ENCODE measurements around the gene KHSRP. TPM values are rescaled to one million over a fixed set of nuclear protein-coding genes. Genes with fewer than 3 reads are reported as not detected.

KHSRP gene, protein sequence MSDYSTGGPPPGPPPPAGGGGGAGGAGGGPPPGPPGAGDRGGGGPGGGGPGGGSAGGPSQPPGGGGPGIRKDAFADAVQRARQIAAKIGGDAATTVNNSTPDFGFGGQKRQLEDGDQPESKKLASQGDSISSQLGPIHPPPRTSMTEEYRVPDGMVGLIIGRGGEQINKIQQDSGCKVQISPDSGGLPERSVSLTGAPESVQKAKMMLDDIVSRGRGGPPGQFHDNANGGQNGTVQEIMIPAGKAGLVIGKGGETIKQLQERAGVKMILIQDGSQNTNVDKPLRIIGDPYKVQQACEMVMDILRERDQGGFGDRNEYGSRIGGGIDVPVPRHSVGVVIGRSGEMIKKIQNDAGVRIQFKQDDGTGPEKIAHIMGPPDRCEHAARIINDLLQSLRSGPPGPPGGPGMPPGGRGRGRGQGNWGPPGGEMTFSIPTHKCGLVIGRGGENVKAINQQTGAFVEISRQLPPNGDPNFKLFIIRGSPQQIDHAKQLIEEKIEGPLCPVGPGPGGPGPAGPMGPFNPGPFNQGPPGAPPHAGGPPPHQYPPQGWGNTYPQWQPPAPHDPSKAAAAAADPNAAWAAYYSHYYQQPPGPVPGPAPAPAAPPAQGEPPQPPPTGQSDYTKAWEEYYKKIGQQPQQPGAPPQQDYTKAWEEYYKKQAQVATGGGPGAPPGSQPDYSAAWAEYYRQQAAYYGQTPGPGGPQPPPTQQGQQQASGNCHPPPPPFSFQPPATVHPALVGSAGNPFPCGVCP
- 179 to 206 TPM (median 188 TPM) in 5 replicates for total RNA-seq (2022; extraction: Qiagen RNA extraction; ENCODE audit: low read depth)

DNA sequence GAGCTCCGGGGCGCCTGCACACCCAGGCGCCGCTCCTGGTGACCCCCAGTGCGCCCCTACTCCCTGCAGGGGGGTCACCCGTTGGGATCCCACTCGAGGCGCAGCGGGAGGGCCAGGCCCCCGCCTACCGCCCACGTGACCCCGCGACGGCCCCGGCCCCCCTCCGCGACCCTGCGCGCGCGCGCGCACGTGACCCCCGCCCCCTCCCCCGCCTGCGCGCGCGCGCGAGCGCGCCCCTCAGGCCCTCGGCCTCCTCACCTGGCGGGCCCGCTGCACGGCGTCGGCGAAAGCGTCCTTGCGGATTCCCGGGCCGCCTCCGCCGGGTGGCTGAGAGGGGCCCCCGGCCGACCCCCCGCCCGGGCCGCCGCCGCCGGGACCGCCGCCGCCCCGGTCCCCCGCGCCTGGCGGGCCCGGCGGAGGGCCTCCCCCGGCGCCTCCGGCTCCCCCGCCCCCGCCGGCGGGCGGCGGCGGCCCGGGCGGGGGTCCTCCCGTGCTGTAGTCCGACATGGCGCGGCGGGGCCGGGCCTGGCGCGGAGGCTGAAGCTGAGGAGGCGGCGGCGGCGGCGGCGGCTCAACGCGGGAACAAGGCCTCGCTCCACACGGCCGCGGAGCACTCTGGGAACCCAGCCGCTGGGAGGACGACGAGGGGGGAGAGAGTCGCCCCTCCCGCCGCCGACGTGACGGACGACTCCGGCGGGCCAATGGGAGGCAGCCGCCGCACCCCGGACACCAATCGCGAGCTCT is at the start of gene KHSRP:
KHSRP (minus strand) TSS at position 617 of the 744 bp plus-strand sequence; CDS start at position 507, 110 bp downstream.

DNA sequence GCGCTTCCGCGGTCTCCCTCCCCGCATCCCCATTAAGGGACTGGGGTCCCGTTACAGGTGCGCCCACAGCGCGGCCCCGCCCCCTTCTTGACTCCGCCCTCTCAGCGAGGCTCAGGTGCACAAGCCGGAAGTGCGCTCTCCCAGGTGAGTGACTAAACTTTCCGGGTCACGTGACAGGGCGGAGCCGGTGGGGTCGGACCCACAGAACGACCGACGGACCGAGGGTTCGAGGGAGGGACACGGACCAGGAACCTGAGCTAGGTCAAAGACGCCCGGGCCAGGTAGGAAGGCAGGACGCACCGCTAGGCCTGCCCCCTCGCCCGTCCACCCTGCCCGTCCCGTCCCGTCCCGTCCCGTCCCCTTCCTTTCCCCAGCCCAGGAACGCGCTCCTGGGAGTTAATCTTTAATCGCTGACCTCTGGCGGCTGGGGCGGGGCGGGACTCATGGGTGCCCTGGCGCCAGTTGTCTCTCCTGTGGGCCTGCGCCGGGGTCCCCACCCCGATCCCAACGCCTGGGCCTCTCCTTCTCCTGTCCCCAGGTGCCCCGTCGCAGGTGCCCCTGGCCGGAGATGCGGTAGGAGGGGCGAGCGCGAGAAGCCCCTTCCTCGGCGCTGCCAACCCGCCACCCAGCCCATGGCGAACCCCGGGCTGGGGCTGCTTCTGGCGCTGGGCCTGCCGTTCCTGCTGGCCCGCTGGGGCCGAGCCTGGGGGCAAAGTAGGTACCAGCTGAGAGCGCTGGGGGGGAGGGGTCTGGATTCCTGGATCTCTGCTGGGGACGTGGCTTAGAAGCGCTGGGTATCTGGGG is 39.7 kb upstream of the KHSRP start, which contains the start of gene CRB3:
CRB3 (plus strand) TSS at position 202 of the 804 bp plus-strand sequence; CDS start at position 633, 431 bp downstream.

DNA sequence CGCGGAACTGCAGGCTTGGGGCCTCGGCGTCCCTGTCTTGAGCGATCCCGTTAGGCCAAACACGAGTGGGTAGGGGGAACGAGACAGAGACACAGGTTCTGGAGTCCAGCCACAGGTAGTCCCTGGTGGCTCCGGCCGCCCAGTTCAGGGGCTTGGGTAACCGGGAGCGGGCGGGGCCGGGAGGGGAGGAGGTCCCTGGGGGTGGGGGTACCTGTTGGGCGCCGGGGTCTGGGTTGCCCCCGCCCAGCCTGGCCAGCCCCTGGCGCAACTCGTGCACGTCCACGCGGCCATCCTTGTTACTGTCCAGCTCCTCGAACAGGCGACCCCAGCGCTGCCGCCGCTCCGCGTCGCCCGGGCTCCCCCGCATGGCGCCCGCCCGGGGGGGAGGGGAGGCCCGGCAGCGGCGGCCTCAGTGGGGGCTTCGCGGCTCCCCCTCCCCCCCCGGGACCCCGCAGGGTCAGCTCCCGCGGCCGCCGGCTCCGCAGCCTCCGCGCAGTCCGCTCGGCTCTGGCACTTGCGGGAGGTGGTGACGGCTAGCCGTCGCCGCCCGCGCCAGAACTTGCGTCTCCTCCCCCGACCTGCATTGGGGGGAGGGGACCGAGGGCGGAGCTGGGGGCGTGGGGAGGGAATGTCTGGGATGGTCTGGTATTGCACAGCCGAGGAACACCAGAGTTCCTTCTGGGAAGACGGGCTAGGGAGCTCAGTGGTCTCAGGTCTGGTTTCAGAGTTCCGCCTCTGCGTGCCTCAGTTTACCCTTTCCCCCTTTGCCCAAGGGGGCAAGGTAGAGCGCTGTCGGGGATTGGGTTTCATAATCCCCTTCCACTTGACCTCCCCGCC is 34.9 kb upstream of the KHSRP start, which contains the start of gene SLC25A23:
SLC25A23 (minus strand) TSS at position 531 of the 837 bp plus-strand sequence; CDS start at position 367, 164 bp downstream.

GRCh38 chr19:6433663-6434062 is 9.1 kb upstream of the KHSRP start, which contains the start of gene SLC25A41:
Gene SLC25A41 (minus strand): TSS chr19:6433763. CDS start chr19:6433693, 70 bp downstream.

GRCh38 chr19:6393074-6393982 is 31.3 kb downstream of the KHSRP start, which contains the start of gene GTF2F1:
Gene GTF2F1 (minus strand): TSS chr19:6393164. CDS start chr19:6392995, 169 bp downstream.

GRCh38 chr19:6375411-6376010 is 49.1 kb downstream of the KHSRP start, which contains the start of gene PSPN:
Gene PSPN (minus strand): TSS chr19:6375933. CDS start chr19:6375849, 84 bp downstream.

DNA sequence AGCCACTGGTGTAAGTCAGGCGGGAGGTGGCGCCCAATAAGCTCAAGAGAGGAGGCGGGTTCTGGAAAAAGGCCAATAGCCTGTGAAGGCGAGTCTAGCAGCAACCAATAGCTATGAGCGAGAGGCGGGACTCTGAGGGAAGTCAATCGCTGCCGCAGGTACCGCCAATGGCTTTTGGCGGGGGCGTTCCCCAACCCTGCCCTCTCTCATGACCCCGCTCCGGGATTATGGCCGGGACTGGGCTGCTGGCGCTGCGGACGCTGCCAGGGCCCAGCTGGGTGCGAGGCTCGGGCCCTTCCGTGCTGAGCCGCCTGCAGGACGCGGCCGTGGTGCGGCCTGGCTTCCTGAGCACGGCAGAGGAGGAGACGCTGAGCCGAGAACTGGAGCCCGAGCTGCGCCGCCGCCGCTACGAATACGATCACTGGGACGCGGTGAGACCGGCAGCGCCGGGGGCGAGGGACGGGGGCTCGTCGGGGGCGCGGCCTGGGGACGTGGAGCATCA is 52.0 kb downstream of the KHSRP start, which contains the start of gene ALKBH7:
ALKBH7 (plus strand) TSS at position 201 of the 502 bp plus-strand sequence; CDS start at position 228, 27 bp downstream.

Other genes starting within 250 kb of the KHSRP start
- 14.9 to 21.6 TPM (median 19.4 TPM) in 5 replicates for gene MLLT1, start 144.8 kb downstream of the KHSRP start, total RNA-seq (2022; extraction: Qiagen RNA extraction; ENCODE audit: low read depth)
- gene ACER1, start 91.2 kb downstream of the KHSRP start, total RNA-seq (2022; extraction: Qiagen RNA extraction; ENCODE audit: low read depth), result not detected in 5 replicates
- 46.1 to 84.6 TPM (median 72.7 TPM) in 5 replicates for gene CLPP, start 63.3 kb downstream of the KHSRP start, total RNA-seq (2022; extraction: Qiagen RNA extraction; ENCODE audit: low read depth)
- gene ALKBH7, start 52.0 kb downstream of the KHSRP start, total RNA-seq (2022; extraction: Qiagen RNA extraction; ENCODE audit: low read depth), result 18.9 to 41.9 TPM (median 37.0 TPM) in 5 replicates
- gene PSPN, start 48.9 kb downstream of the KHSRP start, total RNA-seq (2022; extraction: Qiagen RNA extraction; ENCODE audit: low read depth), result 0.69 to 1.2 TPM (median 1.0 TPM) in 5 replicates
- gene GTF2F1, start 31.6 kb downstream of the KHSRP start, total RNA-seq (2022; extraction: Qiagen RNA extraction; ENCODE audit: low read depth), result 50.9 to 59.6 TPM (median 56.0 TPM) in 5 replicates
- gene SLC25A41, start 9.0 kb upstream of the KHSRP start, total RNA-seq (2022; extraction: Qiagen RNA extraction; ENCODE audit: low read depth), result 0.10 to 0.17 TPM in 2 of 5 replicates, not detected in the others
- 14.7 to 19.4 TPM (median 18.9 TPM) in 5 replicates for gene SLC25A23, start 35.0 kb upstream of the KHSRP start, total RNA-seq (2022; extraction: Qiagen RNA extraction; ENCODE audit: low read depth)
- 2.9 to 5.1 TPM (median 3.9 TPM) in 5 replicates for gene CRB3, start 39.5 kb upstream of the KHSRP start, total RNA-seq (2022; extraction: Qiagen RNA extraction; ENCODE audit: low read depth)
- gene DENND1C, start 57.0 kb upstream of the KHSRP start, total RNA-seq (2022; extraction: Qiagen RNA extraction; ENCODE audit: low read depth), result 0.11 to 0.29 TPM (median 0.19 TPM) in 5 replicates
- gene TUBB4A, start 77.5 kb upstream of the KHSRP start, total RNA-seq (2022; extraction: Qiagen RNA extraction; ENCODE audit: low read depth), result 6.4 to 9.3 TPM (median 7.0 TPM) in 5 replicates
- gene TNFSF9, start 106.2 kb upstream of the KHSRP start, total RNA-seq (2022; extraction: Qiagen RNA extraction; ENCODE audit: low read depth), result 3.9 to 8.1 TPM (median 5.7 TPM) in 5 replicates
- 14.8 to 26.1 TPM (median 25.1 TPM) in 5 replicates for gene CD70, start 166.3 kb upstream of the KHSRP start, total RNA-seq (2022; extraction: Qiagen RNA extraction; ENCODE audit: low read depth)
- 0.06 to 0.15 TPM (median 0.07 TPM) in 5 replicates for gene TNFSF14, start 245.3 kb upstream of the KHSRP start, total RNA-seq (2022; extraction: Qiagen RNA extraction; ENCODE audit: low read depth)

Measured in A549 treated with GW870086 at 1 μM for 4 hours (cell line).